SIG-M5 treated with dmso at 0.1 percent for 504 hours (cell line): Measurements from ENCODE around the gene NCAPH2.

Experiments
- DNase-seq: peaks from one replicate; lab custom pipeline; 2025; ENCODE audit not compliant: unreplicated experiment; lab: John Stamatoyannopoulos, UW

Gene NCAPH2

GRCh38 chr22:50546326-50547262 lies 38.6 kb downstream of the NCAPH2 start:
- DNase-seq = no peak

- no peak for DNase-seq
These were observed 39.4 kb downstream of the NCAPH2 start for GRCh38 chr22:50547263-50547985.

- DNase-seq = peak; percentile 45
These were observed 40.3 kb downstream of the NCAPH2 start for GRCh38 chr22:50548040-50548920.

GRCh38 chr22:50548921-50549790 lies 41.1 kb downstream of the NCAPH2 start:
- DNase-seq = no peak

- no peak for DNase-seq
These were observed 42.4 kb downstream of the NCAPH2 start for GRCh38 chr22:50550395-50550794.

GRCh38 chr22:50551160-50551752 lies 43.2 kb downstream of the NCAPH2 start:
- no peak for DNase-seq

- DNase-seq = no peak
These were observed 45.3 kb downstream of the NCAPH2 start for GRCh38 chr22:50553310-50553709.

GRCh38 chr22:50556703-50557102 lies 48.7 kb downstream of the NCAPH2 start:
- no peak for DNase-seq

- no peak for DNase-seq
These were observed 52.0 kb downstream of the NCAPH2 start for GRCh38 chr22:50560034-50560433.

- DNase-seq = no peak
These were observed 53.7 kb downstream of the NCAPH2 start for GRCh38 chr22:50561401-50562358.

- peak; percentile 90 for DNase-seq
These were observed 54.7 kb downstream of the NCAPH2 start, which contains the start of gene SYCE3 for GRCh38 chr22:50562523-50563412. TSS of gene SYCE3 (minus strand) at chr22:50562919. CDS start at chr22:50556405, 6,514 bp downstream.

GRCh38 chr22:50563413-50564160 lies 55.6 kb downstream of the NCAPH2 start:
- DNase-seq = no peak

GRCh38 chr22:50564289-50564688 lies 56.3 kb downstream of the NCAPH2 start:
- DNase-seq = no peak

- DNase-seq = no peak
These were observed 59.8 kb downstream of the NCAPH2 start for GRCh38 chr22:50567721-50568252.

GRCh38 chr22:50568626-50569025 lies 60.6 kb downstream of the NCAPH2 start:
- peak; percentile 17 for DNase-seq

GRCh38 chr22:50569041-50569459 lies 61.0 kb downstream of the NCAPH2 start:
- no peak for DNase-seq
